HG03354 (cell line): ENCODE measurements around the gene CCNT2.
"Not testable (repeated sequence)": the region's sequence is repeated elsewhere in the genome, so short reads cannot be mapped to it uniquely, and the experiment has no call there.

Experiments used
- ATAC-seq: cut with Tn5 transposase; IDR thresholded peaks from one replicate; pipeline ENCODE4 v1.9.1; 2021; ENCODE audit warnings: mild to moderate bottlenecking; ENCODE audit not compliant: unreplicated experiment, poor library complexity, severe bottlenecking

CCNT2 gene

DNA sequence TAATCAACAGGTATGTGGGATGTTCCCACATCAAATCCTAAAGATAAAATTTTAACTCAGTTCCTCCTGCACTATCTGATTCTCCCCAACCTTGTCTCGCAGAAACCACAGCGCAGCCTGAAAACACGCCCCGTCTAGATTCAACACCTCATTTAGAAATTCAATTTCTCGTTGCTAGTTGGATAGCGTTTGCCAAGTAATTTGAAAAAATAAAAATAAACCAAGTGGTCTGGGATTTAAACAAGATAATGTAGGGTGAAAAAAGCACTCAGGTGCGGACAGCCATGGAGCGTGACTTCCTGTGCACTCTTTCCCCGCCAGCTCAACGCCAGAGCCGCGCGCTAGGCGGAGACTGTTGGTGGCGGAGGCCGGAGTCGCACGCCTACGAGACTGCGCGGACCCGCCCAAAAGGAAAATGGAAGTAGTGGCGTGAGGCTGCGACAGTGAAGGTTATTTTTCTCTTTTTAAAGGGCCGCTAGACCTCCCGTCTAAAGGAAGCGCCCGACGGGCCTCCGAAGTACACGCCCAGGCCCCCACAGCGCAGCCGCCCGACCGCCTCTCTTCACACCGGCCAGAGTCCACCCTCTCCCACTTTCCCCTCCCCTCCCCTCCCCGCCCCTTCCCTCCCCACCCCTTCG is 615 bp upstream of the CCNT2 start:
- peak; percentile 82 for ATAC-seq

DNA sequence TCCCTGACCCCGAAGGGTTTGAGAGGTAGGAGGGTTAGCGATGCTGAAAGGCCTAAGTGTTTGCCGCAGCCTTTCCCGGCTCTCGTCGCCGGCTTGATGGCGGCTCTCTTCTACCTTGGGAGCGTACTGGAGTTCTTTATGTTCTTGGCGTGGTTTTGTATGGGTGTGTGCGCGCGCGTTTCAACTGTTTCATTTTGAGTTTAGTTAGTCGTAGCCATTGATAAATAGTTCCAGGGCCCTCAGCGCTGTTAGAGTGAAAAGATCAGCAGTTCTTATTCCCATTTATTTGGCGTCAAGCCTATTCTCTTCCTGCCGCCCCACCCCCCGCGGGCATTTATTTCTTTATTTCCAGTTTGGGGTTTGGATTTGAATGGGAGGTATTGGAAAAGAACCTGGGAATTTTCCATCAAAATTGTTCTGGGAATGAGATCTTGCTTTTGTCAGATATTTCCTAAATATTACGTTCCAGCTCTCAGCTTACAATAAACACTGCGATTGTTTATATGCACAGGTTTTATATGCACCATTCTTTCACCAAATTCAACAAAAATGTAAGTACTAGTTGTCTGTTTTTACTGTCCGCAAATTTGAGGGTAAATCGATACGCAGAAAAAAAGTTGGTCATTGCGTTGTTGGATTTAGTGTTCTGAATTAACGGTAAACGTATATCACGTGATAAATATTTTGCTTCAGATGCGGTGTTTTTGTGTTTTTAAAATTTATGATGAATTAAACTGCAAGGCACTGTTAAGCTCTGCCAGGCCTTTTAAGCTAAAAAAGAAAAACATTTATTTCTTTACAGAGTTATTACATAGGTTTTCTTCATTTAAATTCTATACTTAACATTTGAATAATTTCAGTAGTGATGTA is 954 bp downstream of the CCNT2 start:
- peak; percentile 6 for ATAC-seq

DNA sequence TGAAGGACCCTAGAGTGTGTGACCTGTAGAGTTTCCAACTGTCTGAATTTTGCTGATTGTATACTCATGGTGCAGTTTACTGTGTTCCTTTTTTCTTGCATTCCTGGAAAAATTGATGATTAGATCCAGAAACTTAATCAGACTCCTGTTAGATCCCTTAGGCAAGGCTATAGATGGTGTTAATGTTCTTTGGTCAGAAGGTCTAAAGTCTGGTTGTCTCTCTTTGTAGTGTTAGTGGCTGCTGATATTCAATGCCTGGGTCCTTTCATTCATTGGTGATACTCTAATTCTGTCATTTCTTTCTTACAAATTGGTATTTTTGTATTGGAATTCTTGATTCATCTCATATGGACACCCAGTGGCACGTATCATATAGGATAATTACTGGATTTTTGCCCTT is 6.3 kb downstream of the CCNT2 start:
- ATAC-seq = no peak

DNA sequence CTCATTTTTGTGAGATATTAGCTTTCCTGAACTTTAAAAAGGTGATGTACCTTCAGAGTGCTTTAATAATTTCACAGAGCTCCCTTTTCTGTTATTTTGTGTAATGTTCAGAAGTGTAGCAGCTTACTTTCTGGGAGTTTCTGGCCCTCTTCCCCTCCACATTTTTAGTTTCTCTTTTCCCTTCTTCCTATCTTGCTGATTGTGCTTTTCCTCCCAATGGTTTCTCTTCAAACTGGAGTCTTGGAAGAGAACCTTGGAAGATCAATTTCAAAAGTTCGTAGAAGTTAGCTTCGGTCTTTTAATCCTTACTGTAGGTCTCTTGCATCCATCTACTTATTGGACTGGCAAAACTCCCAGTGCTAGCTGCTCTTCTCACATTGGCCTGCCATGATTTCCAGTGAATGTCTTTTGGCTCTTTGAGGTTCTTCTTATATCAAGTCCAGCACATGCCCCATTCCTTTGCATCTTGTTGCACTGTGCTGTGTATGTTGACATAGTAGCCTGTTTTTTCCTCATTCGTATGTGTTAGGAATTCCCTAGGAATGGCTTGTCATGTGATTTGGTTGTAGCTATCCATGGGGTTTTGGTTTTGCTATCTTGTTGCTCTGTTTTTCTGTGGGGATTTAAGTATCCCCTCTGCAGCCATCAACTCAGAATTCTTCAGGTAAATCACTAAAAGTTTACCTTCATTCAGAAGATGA is 7.8 kb downstream of the CCNT2 start:
- ATAC-seq = no peak

DNA sequence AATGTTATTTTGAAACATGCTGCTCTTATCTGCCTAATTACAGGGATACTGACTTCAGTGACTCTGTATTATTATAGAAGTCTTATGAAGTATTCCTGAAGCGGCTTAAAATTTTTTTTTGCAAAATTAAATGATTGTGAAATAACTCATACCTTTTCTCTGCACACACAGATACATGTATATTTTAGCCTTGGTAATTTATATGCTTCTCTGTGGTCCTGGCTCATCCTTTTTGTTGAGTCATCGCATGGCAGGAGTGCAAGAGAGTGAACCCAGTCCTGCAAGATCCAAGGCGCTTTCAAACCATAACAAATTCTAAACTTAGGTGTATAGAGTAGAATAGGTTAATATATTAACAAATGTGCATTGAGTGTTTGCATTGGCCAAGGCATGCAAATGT is 8.6 kb downstream of the CCNT2 start:
- no peak for ATAC-seq

DNA sequence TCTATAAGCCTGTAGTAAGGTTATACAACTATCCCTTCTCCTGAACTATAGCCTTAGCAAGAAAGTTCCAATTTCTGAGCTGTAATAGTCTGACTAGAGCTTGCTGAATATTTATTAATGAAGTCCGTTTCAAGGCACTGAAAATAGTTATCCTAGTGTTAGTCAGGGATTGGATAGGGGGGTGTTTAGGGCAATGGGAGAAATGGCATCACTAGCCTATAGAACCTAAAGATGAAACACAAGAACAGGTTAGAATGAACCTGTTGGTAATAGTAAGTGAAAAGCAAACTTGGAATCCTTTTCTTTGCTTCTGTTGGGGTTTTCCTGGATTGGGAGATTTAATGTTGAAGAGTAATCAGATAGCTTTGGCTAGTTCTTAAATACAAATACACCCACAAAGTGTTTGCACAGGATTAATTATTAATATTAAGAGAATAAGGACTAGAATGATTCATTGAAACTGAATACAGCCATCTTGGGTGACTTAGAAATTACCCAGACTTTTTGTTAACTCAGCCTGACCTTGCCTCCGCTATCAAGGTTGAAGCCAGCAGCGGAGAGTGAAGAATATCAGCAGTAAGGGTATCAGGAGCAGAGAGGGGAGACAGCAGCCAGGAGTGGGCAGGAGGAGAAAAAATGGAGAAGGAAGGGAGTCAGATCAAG is 14.4 kb downstream of the CCNT2 start:
- ATAC-seq = no peak

DNA sequence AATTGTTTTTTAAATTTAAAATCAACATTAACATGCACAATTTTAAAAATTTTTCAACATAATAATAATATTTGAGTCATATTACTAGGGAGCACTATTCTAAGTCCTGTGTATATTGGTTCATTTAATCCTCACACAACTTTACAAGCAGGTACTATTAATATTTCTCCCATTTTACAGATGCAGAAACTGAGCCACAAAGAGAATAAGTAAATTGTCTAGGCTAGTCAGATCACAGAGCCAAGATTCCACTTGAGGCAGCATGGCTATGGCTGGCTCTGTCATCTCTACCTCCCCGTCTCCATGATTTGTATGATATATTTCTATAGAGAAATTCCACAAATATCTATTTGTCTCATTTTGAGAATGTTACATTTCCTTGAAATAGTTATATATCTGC is 15.1 kb downstream of the CCNT2 start:
- no peak for ATAC-seq

DNA sequence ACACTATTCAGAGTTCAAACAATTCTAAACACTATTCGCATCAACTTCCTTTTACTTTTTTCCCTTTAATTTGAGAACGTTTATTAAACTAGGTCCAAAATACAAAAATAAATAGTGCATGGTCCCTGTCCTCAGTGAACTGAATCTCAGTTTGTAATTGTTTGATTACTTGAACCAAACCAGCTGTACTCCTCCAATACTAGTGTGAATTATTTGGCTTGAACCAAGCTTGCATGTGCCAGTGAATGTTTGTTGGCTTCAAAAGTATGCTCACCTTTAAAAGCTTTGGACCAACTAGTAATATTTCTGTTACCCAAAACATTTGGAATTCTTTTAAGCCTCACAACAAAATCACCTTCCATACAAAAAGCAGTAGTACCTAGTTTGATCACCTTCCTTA is 15.5 kb downstream of the CCNT2 start:
- no peak for ATAC-seq

DNA sequence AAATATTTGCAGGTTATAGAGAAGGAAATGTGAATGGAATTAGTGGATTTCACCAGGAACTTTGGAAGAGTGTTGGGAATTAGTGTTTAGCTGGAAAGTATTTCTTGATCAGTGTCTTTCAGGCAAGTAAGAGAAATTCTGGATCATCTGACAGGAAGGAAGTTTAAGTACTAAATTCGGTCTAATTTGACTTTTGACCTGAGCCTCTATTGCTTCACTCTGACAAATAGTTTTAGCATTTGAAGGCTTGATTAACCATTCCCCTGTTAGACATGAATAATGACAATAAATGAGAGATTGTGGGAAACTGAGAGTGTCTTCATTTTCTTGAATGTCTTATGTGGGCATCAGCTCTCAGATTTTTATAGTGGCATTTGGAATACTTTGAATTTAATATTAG is 16.0 kb downstream of the CCNT2 start:
- no peak for ATAC-seq

DNA sequence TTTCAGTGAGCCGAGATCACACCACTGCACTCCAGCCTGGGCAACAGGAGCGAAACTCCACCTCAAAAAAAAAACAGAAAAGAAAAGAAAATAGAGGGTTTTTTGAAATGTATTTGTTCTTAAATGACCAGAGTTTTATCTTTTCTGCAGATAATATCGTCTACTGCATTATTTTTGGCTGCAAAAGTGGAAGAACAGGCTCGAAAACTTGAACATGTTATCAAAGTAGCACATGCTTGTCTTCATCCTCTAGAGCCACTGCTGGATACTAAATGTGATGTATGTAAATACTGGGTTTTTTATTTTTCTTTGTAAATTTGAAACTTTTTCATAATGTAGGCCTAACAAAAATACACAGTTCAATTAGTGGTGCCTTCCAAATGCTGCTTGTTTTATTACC is 18.1 kb downstream of the CCNT2 start:
- no peak for ATAC-seq

DNA sequence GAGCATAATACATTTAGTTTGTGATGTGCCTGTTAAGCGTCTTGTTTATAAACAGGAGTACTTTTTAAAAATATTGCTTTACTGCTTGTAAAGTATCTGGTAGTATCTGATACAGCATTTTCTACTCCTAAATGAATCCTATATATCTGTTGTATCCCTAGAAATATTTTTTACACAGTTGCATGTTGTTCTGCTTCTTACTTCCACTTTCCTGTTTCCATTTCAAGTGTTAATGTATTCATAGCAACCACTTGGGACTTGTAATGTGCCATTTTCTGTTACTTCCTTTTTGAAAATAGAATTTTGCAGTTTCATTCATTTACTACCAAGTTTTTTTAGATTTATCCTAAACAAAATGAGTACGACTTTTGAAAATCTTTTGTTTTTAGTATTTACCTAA is 24.9 kb downstream of the CCNT2 start:
- peak; percentile 86 for ATAC-seq

DNA sequence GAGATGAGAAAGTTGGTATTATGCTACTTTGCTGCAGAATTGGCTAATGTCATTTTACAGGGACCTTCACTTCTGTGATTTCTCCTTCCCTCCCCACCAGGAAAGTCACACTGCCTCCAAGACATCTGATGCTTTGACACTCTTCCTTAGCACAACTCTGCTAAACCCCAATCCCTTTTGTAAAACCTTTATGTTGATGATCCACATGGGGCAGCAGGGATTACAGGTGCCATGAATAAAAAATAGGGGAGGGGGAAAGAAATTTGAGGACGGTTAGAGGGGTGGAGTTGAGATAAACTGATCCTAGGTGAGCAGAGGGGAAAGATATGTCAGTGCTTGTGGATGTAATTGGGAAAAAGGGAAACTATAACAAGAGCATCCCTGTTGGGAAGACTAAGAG is 26.4 kb downstream of the CCNT2 start:
- no peak for ATAC-seq

DNA sequence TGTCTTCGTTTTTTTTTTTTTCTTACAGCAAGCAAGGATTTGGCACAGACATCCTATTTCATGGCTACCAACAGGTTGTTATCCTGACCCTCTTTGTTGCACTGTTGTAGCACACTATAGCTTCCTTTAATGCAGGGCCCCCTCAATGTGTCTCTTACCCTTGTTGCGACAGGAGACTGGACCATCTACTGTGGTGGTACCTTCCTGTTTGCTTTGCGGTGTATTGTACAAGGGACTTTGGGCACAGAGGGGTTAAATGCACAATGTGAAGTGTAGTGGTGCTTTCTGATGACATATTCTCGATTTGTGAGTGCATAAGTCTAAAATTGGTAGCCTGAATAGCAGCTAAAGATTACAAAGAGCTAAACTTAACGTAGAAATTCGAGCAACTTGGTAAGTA is 27.5 kb downstream of the CCNT2 start:
- no peak for ATAC-seq

DNA sequence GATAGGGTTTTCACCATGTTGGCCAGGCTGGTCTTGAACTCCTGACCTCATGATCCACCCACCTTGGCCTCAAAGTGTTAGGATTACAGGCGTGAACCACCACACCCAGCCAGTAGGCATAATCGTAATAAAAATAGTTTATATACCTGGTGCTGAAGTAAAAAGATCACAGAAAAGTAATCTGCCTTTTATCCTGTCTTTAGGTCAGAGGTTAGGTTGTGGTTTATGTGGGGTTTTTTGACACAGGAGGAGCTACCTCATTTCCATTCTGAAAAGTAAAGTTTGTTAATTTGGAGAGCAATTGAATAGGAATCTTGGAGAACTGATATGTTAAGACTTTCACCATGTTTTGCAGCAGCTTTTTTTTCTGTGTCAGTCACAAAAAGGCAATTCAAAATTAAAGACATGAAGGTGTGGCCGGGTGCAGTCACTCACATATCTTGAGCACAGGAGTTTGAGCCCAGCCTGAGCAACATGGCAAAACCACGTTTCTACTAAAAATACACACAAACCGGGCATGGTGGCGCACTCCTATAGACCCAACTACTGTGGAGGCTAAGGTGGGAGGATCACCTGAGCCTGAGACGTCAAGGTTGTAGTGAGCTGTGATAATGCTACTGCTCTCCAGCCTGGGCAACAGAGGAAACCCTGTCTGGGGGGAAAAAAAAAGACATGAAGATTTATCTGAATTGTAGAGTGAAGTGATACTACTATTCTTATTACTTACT is 31.5 kb downstream of the CCNT2 start:
- no peak for ATAC-seq

DNA sequence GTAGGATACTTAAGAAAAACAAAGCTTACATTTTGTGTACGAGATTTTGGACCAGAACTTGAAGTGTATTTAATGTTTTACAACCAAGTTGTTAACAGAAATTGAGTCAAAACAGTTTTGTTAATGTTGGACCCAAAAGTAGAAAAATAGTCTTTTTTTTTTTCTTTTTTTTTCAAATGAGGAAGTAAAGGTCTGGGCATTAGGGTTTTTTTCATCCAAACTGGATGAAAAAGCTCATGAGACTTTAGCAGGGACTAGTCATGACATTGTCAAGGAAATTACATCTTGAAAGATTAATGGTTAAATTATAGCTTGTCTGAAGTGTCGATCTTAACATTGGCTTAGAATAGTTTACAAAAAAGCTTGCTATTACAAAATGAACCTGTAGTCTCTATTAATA is 32.3 kb downstream of the CCNT2 start:
- no peak for ATAC-seq

DNA sequence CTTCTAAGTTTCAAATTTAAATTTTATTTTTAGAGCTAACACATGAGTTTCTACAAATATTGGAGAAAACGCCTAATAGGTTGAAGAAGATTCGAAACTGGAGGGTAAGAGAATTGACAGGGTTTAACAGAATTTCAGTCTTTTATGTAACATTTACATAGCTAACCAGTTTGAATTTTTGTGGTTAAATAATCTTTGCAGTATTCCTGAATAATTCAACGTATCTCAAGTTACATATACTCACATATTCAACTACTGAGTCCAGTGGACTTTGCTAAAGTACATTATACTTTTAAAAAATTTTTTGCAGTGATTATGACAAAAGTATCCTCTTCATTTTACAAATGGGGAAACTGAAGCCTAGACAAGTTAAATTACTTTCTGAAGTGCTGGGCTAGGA is 34.0 kb downstream of the CCNT2 start:
- ATAC-seq = no peak

DNA sequence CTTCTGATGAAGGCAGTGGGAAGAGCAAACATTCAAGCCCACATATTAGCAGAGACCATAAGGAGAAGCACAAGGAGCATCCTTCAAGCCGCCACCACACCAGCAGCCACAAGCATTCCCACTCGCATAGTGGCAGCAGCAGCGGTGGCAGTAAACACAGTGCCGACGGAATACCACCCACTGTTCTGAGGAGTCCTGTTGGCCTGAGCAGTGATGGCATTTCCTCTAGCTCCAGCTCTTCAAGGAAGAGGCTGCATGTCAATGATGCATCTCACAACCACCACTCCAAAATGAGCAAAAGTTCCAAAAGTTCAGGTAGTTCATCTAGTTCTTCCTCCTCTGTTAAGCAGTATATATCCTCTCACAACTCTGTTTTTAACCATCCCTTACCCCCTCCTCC is 35.4 kb downstream of the CCNT2 start:
- no peak for ATAC-seq

DNA sequence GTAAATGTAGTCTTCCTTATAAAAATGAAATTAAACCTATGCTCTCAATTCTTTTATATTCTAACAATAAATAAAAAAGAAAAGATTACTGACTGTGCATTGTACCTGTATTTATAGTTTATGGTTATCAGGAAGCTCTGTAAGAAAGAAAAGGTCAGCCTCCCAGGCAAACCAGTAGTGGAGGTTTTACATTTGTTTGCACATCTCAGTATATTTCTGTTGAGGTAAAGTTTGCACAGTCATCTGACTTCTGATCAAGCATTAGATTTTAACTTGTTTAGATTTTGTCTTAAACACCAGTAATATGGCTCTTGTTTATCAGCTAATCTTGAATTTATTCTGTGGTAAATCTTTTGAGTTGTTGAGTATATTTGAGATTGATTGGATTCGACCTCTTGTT is 37.1 kb downstream of the CCNT2 start:
- ATAC-seq = no peak

DNA sequence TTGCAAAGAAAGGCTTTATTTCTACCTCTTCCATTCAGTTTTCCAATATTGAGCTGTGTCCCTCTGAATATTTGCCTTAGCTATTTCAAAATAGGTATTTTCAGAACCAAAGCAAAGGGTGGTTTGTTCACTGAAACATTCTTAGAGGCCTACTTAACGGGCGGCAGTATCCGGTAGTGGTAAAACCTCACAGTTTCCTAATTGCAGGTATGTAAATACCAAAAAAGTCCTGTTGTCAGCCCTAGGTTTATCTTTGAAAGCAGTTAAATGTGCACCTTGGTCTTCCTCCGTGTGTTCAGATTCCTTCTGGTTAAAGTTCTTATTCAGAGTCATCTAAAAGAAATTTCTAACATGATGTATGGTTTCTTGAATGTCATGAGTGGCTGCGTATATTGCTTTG is 38.9 kb downstream of the CCNT2 start:
- no peak for ATAC-seq

DNA sequence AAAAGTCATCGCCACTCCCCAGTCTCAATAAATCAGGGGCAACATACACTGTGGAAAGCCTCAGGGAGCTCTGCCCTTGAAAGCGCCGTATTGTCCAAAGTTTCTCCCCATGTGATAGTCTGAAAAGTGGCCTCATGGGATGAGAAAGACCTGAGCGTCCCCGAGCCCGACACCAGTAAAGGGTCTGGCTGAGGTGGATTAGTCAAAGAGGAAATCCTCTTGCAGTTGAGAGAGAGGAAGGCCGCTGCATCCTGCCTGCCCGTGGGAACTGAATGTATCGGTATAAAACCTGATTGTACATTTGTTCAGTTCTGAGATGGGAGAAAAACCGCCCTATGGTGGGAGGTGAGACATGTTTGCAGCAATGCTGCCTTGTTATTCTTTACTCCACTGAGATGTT is 48.5 kb downstream of the CCNT2 start:
- ATAC-seq = not testable (repeated sequence)
